ENCODE measurements around the gene PPM1E.

DNA sequence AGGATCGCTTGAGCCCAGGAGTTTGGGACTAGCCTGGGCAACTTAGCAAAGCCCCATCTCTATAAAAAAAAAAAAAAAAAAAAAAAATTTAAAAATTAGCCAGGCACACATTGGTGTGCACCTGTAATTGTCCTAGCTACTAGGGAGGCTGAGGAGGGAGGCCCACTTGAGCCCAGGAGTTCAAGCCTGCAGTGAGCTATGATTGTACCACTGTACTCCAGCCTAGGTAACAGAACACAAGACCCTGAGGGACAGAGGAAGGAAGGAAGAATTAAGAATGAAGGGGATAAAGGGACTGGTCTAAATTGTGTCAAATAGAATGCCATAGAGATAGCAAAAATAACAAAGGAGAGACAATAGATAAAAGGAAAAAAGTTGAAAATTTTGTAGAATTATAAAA, 248.2 kb downstream of the PPM1E start:
- TF ChIP-seq SUZ12 (IDR thresholded peaks at IDR 0.05; ENCODE audit: extremely low read depth, insufficient read depth, insufficient read length) (no peak), ZNF274 (IDR thresholded peaks at IDR 0.05; ENCODE audit: low read depth, low read length) (no peak)

Data from NT2/D1 (cell line).